Measurements from ENCODE around the gene ATP6V1B1.
"Not testable (repeated sequence)": the region's sequence is repeated elsewhere in the genome, so short reads cannot be mapped to it uniquely, and the experiment has no call there.

Gene ATP6V1B1

GRCh38 chr2:70992945-70993853 is 57.5 kb downstream of the ATP6V1B1 start:
- no peak for DNase-seq

GRCh38 chr2:70994009-70994698 is 58.5 kb downstream of the ATP6V1B1 start:
- DNase-seq, result peak; percentile 61

- peak; percentile 93 for DNase-seq
These were observed 59.2 kb downstream of the ATP6V1B1 start, which contains the start of gene TEX261 for GRCh38 chr2:70994699-70995425. Gene TEX261 (minus strand): TSS chr2:70994873. CDS start chr2:70994757, 116 bp downstream.

GRCh38 chr2:70995426-70995729 is 59.7 kb downstream of the ATP6V1B1 start:
- DNase-seq, result peak; percentile 57

- not testable (repeated sequence) for DNase-seq
These were observed 63.2 kb downstream of the ATP6V1B1 start for GRCh38 chr2:70998885-70999284.

GRCh38 chr2:70999362-70999761 is 63.7 kb downstream of the ATP6V1B1 start:
- DNase-seq, result no peak

- not testable (repeated sequence) for DNase-seq
These were observed 64.2 kb downstream of the ATP6V1B1 start for GRCh38 chr2:70999931-71000330.

GRCh38 chr2:71000780-71001591 is 65.3 kb downstream of the ATP6V1B1 start:
- DNase-seq, result peak; percentile 84

GRCh38 chr2:71001592-71001927 is 65.9 kb downstream of the ATP6V1B1 start:
- no peak for DNase-seq

GRCh38 chr2:71001981-71002570 is 66.4 kb downstream of the ATP6V1B1 start:
- no peak for DNase-seq

GRCh38 chr2:71003396-71003795 is 67.7 kb downstream of the ATP6V1B1 start:
- DNase-seq, result no peak

GRCh38 chr2:71003966-71004755 is 68.5 kb downstream of the ATP6V1B1 start:
- DNase-seq, result no peak

- no peak for DNase-seq
These were observed 69.2 kb downstream of the ATP6V1B1 start for GRCh38 chr2:71004857-71005256.

GRCh38 chr2:71005271-71006202 is 69.8 kb downstream of the ATP6V1B1 start:
- no peak for DNase-seq

- no peak for DNase-seq
These were observed 70.6 kb downstream of the ATP6V1B1 start for GRCh38 chr2:71006323-71006722.

- DNase-seq, result no peak
These were observed 71.5 kb downstream of the ATP6V1B1 start for GRCh38 chr2:71006955-71007799.

GRCh38 chr2:71008342-71008741 is 72.6 kb downstream of the ATP6V1B1 start:
- DNase-seq, result no peak

GRCh38 chr2:71011786-71012185 is 76.1 kb downstream of the ATP6V1B1 start:
- not testable (repeated sequence) for DNase-seq
